Osteoblast (primary cell): ENCODE data around the gene PTPRT. TPM values are rescaled to one million over a fixed set of nuclear protein-coding genes. Genes with fewer than 3 reads are reported as not detected.

Source experiments
- DNase-seq: peaks from one replicate; pipeline ENCODE4 v3.0.0; 2011; ENCODE audit warnings: low spot score, mixed read lengths; ENCODE audit not compliant: insufficient read length; ENCODE audit errors: missing footprints
- H2AFZ ChIP-seq: 2 replicates; pipeline ENCODE4 v1.6.0; 2011; ENCODE audit warnings: mild to moderate bottlenecking, low read length
- H3K27ac ChIP-seq: 2 replicates; pipeline ENCODE4 v1.5.1; 2011; ENCODE audit warnings: mild to moderate bottlenecking, low read depth, low read length, moderate library complexity
- H3K27me3 ChIP-seq: 2 replicates; pipeline ENCODE4 v1.6.0; 2012; ENCODE audit warnings: mild to moderate bottlenecking, control low read depth, inconsistent platforms, low read length, moderate library complexity; ENCODE audit not compliant: insufficient read depth
- H3K36me3 ChIP-seq: 2 replicates; pipeline ENCODE4 v1.5.1; 2011; ENCODE audit warnings: mild to moderate bottlenecking, low read length, control low read depth, moderate library complexity; ENCODE audit not compliant: insufficient read depth
- H3K4me1 ChIP-seq: 2 replicates; pipeline ENCODE4 v1.5.1; 2011; ENCODE audit warnings: mild to moderate bottlenecking, low read length, control low read depth, moderate library complexity; ENCODE audit not compliant: insufficient read depth
- H3K4me2 ChIP-seq: 2 replicates; pipeline ENCODE4 v1.6.0; 2011; ENCODE audit warnings: mild to moderate bottlenecking, low read length; ENCODE audit not compliant: insufficient read depth
- H3K4me3 ChIP-seq: fragments of 200-600 bp; sonication (generic); 3 replicates; pipeline ENCODE4 v1.5.1; 2012; ENCODE audit warnings: mild to moderate bottlenecking, low read length, inconsistent platforms; ENCODE audit not compliant: insufficient read depth
- H3K79me2 ChIP-seq: 2 replicates; pipeline ENCODE4 v1.6.0; 2012; ENCODE audit warnings: mild to moderate bottlenecking, low read length, control low read depth, inconsistent platforms; ENCODE audit not compliant: insufficient read depth
- H3K9me3 ChIP-seq: 2 replicates; pipeline ENCODE4 v1.5.1; 2011; ENCODE audit warnings: low read depth, low read length, control low read depth
- H4K20me1 ChIP-seq: 2 replicates; pipeline ENCODE4 v1.6.0; 2012; ENCODE audit warnings: mild to moderate bottlenecking, low read length, control low read depth; ENCODE audit not compliant: insufficient read depth
- CTCF ChIP-seq: IDR thresholded peaks from 2 replicates; pipeline ENCODE4 v1.5.1; 2011; ENCODE audit warnings: mild to moderate bottlenecking, low read depth, low read length, moderate library complexity; ENCODE audit errors: extremely low read depth
- total RNA-seq: library from RNA; depleted of rRNA; stranded (reverse); fragments of >200 nt; gene quantifications from 2 replicates; pipeline ENCODE4 v1.2.3, GENCODE V29; 2012

Gene PTPRT
- total RNA-seq, 1 donor = not detected

GRCh38 chr20:42836339-42836738 lies 353.4 kb downstream of the PTPRT start:
- no peaks in the 10 kb centered on the region for H4K20me1 ChIP-seq
- no peaks in the 10 kb centered on the region for H3K4me1 ChIP-seq
- no peak overlapping the region for H3K4me2 ChIP-seq
- TF ChIP-seq CTCF = no peak
- H3K9me3 ChIP-seq = peaks cover 4% of the 10 kb centered on the region
- H2AFZ ChIP-seq = no peak overlapping the region
- H3K27ac ChIP-seq = no peak overlapping the region
- H3K27me3 ChIP-seq = no peaks in the 10 kb centered on the region
- no peaks in the 10 kb centered on the region for H3K79me2 ChIP-seq
- no peak for DNase-seq
- no peak overlapping the region for H3K4me3 ChIP-seq
- no peaks in the 10 kb centered on the region for H3K36me3 ChIP-seq

GRCh38 chr20:42807876-42808275 lies 381.8 kb downstream of the PTPRT start:
- DNase-seq = no peak
- H3K27ac ChIP-seq = no peak overlapping the region
- no peak overlapping the region for H3K4me2 ChIP-seq
- no peaks in the 10 kb centered on the region for H3K27me3 ChIP-seq
- no peaks in the 10 kb centered on the region for H3K79me2 ChIP-seq
- H3K4me3 ChIP-seq = no peak overlapping the region
- H4K20me1 ChIP-seq = no peaks in the 10 kb centered on the region
- no peak for TF ChIP-seq CTCF
- H2AFZ ChIP-seq = no peak overlapping the region
- no peaks in the 10 kb centered on the region for H3K4me1 ChIP-seq
- H3K9me3 ChIP-seq = peaks cover 3% of the 10 kb centered on the region
- no peaks in the 10 kb centered on the region for H3K36me3 ChIP-seq

- TF ChIP-seq CTCF = no peak
- no peak overlapping the region for H3K4me3 ChIP-seq
- H3K27me3 ChIP-seq = no peaks in the 10 kb centered on the region
- H3K27ac ChIP-seq = no peak overlapping the region
- no peak for DNase-seq
- no peaks in the 10 kb centered on the region for H3K36me3 ChIP-seq
- peaks cover 7% of the 10 kb centered on the region for H3K9me3 ChIP-seq
- H3K4me1 ChIP-seq = no peaks in the 10 kb centered on the region
- no peak overlapping the region for H2AFZ ChIP-seq
- H3K79me2 ChIP-seq = no peaks in the 10 kb centered on the region
- H3K4me2 ChIP-seq = no peak overlapping the region
- no peaks in the 10 kb centered on the region for H4K20me1 ChIP-seq
Measured at GRCh38 chr20:42795111-42795695, 394.5 kb downstream of the PTPRT start.

- Histone ChIP-seq H3K4me1 (no peaks in the 10 kb centered on the region), H4K20me1 (no peaks in the 10 kb centered on the region), H3K36me3 (no peaks in the 10 kb centered on the region), H2AFZ (no peak overlapping the region), H3K9me3 (peaks cover 7% of the 10 kb centered on the region), H3K4me2 (no peak overlapping the region), H3K79me2 (no peaks in the 10 kb centered on the region), H3K4me3 (no peak overlapping the region), H3K27me3 (no peaks in the 10 kb centered on the region), H3K27ac (no peak overlapping the region)
- TF ChIP-seq CTCF = no peak
- no peak for DNase-seq
Measured at GRCh38 chr20:42792052-42792451, 397.7 kb downstream of the PTPRT start.
